Mesenteric fat pad (tissue), 1 donor: ENCODE measurements around the gene USP17L19. TPM values are rescaled to one million over a fixed set of nuclear protein-coding genes. Genes with fewer than 3 reads are reported as not detected.
"Not testable (repeated sequence)": the region's sequence is repeated elsewhere in the genome, so short reads cannot be mapped to it uniquely, and the experiment has no call there.

Source experiments
- DNase-seq: peaks from one replicate; pipeline ENCODE4 v3.0.0-alpha.2; 2020; ENCODE audit warnings: low spot score
- long read RNA-seq: library from polyadenylated mRNA; unstranded; transcript quantifications from one replicate; pipeline ENCODE4 v2.0.0, GENCODE V29; 2020
- total RNA-seq: library from RNA; stranded (reverse); fragmentation: NEBNext Ultra II Directional; extraction: Animal tissue kit (Norgen Biotek cat#: 25700); gene quantifications from one replicate; pipeline ENCODE4 v1.2.1, GENCODE V29; 2021
- donor health status: DM: yes; HTN: yes; CAD: no.

USP17L19 gene, protein sequence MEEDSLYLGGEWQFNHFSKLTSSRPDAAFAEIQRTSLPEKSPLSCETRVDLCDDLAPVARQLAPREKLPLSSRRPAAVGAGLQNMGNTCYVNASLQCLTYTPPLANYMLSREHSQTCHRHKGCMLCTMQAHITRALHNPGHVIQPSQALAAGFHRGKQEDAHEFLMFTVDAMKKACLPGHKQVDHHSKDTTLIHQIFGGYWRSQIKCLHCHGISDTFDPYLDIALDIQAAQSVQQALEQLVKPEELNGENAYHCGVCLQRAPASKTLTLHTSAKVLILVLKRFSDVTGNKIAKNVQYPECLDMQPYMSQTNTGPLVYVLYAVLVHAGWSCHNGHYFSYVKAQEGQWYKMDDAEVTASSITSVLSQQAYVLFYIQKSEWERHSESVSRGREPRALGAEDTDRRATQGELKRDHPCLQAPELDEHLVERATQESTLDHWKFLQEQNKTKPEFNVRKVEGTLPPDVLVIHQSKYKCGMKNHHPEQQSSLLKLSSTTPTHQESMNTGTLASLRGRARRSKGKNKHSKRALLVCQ
- total RNA-seq: not detected
- long read RNA-seq: 0 reads

- DNase-seq: not testable (repeated sequence)
Measured at GRCh38 chr4:9253078-9253477, at the start of gene USP17L19. Gene USP17L19 (plus strand): TSS chr4:9253378. CDS start chr4:9253378, 0 bp downstream.

DNA sequence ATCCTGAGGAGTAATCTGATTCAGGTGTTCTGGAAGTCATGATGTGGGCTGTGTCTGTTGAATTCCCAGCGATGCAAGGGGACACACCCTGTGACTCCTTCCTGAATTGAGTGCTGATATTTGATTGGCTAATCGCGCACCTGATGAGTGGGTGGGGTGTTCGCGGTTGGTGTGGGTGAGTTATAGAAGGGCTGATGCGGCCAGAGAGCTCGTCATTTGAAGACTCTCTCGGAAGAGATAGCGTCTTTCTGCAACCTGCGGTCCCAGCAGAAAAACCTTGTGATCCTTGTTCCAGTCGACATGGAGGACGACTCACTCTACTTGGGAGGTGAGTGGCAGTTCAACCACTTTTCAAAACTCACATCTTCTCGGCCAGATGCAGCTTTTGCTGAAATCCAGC, 42.8 kb upstream of the USP17L19 start, which contains the start of gene USP17L10:
TSS of gene USP17L10 (plus strand) at position 301 of the 400 bp plus-strand sequence. CDS start at position 301, 0 bp downstream.
- not testable (repeated sequence) for DNase-seq

DNA sequence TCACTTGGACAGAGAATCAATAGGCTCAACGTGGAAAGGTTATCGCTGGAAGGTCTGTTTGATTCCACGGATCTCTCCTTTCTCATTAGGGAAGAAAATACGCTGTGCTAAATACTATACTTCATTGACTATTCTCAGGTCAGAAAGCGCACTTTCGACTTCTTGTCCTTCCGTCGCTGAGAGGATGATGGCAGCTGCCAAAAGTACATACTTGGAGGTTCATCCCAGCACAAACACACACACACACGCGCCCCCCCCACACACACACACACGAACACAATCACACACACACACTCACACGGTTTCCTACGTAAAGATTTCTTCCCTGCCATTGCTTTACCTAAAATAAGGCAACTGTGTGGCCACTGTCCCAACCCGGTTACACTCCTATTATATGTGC, 38.5 kb upstream of the USP17L19 start:
- peak; percentile 81 for DNase-seq

DNA sequence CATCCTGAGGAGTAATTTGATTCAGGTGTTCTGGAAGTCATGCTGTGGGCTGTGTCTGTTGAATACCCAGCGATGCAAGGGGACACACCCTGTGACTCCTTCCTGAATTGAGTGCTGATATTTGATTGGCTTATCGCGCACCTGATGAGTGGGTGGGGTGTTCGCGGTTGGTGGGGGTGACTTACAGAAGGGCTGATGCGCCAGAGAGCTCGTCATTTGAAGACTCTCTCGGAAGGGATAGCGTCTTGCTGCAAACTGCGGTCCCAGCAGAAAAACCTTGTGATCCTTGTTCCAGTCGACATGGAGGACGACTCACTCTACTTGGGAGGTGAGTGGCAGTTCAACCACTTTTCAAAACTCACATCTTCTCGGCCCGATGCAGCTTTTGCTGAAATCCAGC, 38.1 kb upstream of the USP17L19 start, which contains the start of gene USP17L11:
TSS of gene USP17L11 (plus strand) at position 301 of the 400 bp plus-strand sequence. CDS start at position 301, 0 bp downstream.
- not testable (repeated sequence) for DNase-seq

DNA sequence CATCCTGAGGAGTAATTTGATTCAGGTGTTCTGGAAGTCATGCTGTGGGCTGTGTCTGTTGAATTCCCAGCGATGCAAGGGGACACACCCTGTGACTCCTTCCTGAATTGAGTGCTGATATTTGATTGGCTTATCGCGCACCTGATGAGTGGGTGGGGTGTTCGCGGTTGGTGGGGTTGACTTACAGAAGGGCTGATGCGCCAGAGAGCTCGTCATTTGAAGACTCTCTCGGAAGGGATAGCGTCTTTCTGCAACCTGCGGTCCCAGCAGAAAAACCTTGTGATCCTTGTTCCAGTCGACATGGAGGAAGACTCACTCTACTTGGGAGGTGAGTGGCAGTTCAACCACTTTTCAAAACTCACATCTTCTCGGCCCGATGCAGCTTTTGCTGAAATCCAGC, 33.3 kb upstream of the USP17L19 start, which contains the start of gene USP17L12:
TSS of gene USP17L12 (plus strand) at position 301 of the 400 bp plus-strand sequence. CDS start at position 301, 0 bp downstream.
- not testable (repeated sequence) for DNase-seq

DNA sequence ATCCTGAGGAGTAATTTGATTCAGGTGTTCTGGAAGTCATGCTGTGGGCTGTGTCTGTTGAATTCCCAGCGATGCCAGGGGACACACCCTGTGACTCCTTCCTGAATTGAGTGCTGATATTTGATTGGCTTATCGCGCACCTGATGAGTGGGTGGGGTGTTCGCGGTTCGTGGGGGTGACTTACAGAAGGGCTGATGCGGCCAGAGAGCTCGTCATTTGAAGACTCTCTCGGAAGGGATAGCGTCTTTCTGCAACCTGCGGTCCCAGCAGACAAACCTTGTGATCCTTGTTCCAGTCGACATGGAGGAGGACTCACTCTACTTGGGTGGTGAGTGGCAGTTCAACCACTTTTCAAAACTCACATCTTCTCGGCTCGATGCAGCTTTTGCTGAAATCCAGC, 28.6 kb upstream of the USP17L19 start, which contains the start of gene USP17L13:
TSS of gene USP17L13 (plus strand) at position 301 of the 400 bp plus-strand sequence. CDS start at position 301, 0 bp downstream.
- not testable (repeated sequence) for DNase-seq

DNA sequence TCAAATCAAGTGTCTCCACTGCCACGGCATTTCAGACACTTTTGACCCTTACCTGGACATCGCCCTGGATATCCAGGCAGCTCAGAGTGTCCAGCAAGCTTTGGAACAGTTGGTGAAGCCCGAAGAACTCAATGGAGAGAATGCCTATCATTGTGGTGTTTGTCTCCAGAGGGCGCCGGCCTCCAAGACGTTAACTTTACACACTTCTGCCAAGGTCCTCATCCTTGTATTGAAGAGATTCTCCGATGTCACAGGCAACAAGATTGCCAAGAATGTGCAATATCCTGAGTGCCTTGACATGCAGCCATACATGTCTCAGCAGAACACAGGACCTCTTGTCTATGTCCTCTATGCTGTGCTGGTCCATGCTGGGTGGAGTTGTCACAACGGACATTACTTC, 22.9 kb upstream of the USP17L19 start:
- not testable (repeated sequence) for DNase-seq

DNA sequence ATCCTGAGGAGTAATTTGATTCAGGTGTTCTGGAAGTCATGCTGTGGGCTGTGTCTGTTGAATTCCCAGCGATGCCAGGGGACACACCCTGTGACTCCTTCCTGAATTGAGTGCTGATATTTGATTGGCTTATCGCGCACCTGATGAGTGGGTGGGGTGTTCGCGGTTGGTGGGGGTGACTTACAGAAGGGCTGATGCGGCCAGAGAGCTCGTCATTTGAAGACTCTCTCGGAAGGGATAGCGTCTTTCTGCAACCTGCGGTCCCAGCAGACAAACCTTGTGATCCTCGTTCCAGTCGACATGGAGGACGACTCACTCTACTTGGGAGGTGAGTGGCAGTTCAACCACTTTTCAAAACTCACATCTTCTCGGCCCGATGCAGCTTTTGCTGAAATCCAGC, 19.1 kb upstream of the USP17L19 start, which contains the start of gene USP17L15:
TSS of gene USP17L15 (plus strand) at position 301 of the 400 bp plus-strand sequence. CDS start at position 301, 0 bp downstream.
- not testable (repeated sequence) for DNase-seq

DNA sequence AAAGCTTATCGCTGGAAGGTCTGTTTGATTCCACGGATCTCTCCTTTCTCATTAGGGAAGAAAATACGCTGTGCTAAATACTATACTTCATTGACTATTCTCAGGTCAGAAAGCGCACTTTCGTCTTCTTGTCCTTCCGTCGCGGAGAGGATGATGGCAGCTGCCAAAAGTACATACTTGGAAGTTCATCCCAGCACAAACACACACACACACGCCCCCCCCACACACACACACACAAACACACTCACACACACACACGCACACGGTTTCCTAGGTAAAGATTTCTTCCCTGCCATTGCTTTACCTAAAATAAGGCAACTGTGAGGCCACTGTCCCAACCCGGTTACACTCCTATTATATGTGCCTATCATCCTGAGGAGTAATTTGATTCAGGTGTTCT, 14.7 kb upstream of the USP17L19 start:
- peak; percentile 64 for DNase-seq

DNA sequence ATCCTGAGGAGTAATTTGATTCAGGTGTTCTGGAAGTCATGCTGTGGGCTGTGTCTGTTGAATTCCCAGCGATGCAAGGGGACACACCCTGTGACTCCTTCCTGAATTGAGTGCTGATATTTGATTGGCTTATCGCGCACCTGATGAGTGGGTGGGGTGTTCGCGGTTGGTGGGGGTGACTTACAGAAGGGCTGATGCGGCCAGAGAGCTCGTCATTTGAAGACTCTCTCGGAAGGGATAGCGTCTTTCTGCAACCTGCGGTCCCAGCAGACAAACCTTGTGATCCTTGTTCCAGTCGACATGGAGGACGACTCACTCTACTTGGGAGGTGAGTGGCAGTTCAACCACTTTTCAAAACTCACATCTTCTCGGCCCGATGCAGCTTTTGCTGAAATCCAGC, 9.6 kb upstream of the USP17L19 start, which contains the start of gene USP17L17:
TSS of gene USP17L17 (plus strand) at position 301 of the 400 bp plus-strand sequence. CDS start at position 301, 0 bp downstream.
- not testable (repeated sequence) for DNase-seq

GRCh38 chr4:9247953-9248680, 5.1 kb upstream of the USP17L19 start, which contains the start of gene USP17L18:
Gene USP17L18 (plus strand): TSS chr4:9248630. CDS start chr4:9248630, 0 bp downstream.
- peak; percentile 80 for DNase-seq

DNA sequence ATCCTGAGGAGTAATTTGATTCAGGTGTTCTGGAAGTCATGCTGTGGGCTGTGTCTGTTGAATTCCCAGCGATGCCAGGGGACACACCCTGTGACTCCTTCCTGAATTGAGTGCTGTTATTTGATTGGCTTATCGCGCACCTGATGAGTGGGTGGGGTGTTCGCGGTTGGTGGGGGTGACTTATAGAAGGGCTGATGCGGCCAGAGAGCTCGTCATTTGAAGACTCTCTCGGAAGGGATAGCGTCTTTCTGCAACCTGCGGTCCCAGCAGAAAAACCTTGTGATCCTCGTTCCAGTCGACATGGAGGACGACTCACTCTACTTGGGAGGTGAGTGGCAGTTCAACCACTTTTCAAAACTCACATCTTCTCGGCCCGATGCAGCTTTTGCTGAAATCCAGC, 4.6 kb downstream of the USP17L19 start, which contains the start of gene USP17L20:
TSS of gene USP17L20 (plus strand) at position 301 of the 400 bp plus-strand sequence. CDS start at position 301, 0 bp downstream.
- not testable (repeated sequence) for DNase-seq

DNA sequence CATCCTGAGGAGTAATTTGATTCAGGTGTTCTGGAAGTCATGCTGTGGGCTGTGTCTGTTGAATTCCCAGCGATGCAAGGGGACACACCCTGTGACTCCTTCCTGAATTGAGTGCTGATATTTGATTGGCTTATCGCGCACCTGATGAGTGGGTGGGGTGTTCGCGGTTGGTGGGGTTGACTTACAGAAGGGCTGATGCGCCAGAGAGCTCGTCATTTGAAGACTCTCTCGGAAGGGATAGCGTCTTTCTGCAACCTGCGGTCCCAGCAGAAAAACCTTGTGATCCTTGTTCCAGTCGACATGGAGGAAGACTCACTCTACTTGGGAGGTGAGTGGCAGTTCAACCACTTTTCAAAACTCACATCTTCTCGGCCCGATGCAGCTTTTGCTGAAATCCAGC, 9.4 kb downstream of the USP17L19 start, which contains the start of gene USP17L21:
TSS of gene USP17L21 (plus strand) at position 301 of the 400 bp plus-strand sequence. CDS start at position 301, 0 bp downstream.
- DNase-seq: not testable (repeated sequence)

DNA sequence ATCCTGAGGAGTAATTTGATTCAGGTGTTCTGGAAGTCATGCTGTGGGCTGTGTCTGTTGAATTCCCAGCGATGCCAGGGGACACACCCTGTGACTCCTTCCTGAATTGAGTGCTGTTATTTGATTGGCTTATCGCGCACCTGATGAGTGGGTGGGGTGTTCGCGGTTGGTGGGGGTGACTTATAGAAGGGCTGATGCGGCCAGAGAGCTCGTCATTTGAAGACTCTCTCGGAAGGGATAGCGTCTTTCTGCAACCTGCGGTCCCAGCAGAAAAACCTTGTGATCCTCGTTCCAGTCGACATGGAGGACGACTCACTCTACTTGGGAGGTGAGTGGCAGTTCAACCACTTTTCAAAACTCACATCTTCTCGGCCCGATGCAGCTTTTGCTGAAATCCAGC, 14.1 kb downstream of the USP17L19 start, which contains the start of gene USP17L22:
TSS of gene USP17L22 (plus strand) at position 301 of the 400 bp plus-strand sequence. CDS start at position 301, 0 bp downstream.
- not testable (repeated sequence) for DNase-seq

DNA sequence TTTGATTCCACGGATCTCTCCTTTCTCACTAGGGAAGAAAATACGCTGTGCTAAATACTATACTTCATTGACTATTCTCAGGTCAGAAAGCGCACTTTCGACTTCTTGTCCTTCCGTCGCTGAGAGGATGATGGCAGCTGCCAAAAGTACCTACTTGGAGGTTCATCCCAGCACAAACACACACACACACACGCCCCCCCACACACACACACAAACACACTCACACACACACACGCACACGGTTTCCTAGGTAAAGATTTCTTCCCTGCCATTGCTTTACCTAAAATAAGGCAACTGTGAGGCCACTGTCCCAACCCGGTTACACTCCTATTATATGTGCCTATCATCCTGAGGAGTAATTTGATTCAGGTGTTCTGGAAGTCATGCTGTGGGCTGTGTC, 18.5 kb downstream of the USP17L19 start:
- DNase-seq: peak; percentile 96

Other genes starting within 250 kb of the USP17L19 start
- not detected for gene FAM90A26, start 83.0 kb upstream of the USP17L19 start, total RNA-seq
- gene USP17L10, start 42.7 kb upstream of the USP17L19 start, total RNA-seq: not detected
- not detected for gene USP17L11, start 38.0 kb upstream of the USP17L19 start, total RNA-seq
- gene USP17L12, start 33.2 kb upstream of the USP17L19 start, total RNA-seq: not detected
- gene USP17L13, start 28.5 kb upstream of the USP17L19 start, total RNA-seq: not detected
- gene USP17L15, start 19.0 kb upstream of the USP17L19 start, total RNA-seq: not detected
- not detected for gene USP17L17, start 9.5 kb upstream of the USP17L19 start, total RNA-seq
- gene USP17L18, start 4.7 kb upstream of the USP17L19 start, total RNA-seq: not detected
- not detected for gene USP17L20, start 4.7 kb downstream of the USP17L19 start, total RNA-seq
- not detected for gene USP17L21, start 9.5 kb downstream of the USP17L19 start, total RNA-seq
- gene USP17L22, start 14.2 kb downstream of the USP17L19 start, total RNA-seq: not detected
- gene USP17L24, start 71.8 kb downstream of the USP17L19 start, total RNA-seq: not detected
- gene USP17L25, start 76.5 kb downstream of the USP17L19 start, total RNA-seq: not detected
- not detected for gene USP17L26, start 81.3 kb downstream of the USP17L19 start, total RNA-seq
- gene USP17L5, start 86.0 kb downstream of the USP17L19 start, total RNA-seq: not detected
- not detected for gene USP17L27, start 90.8 kb downstream of the USP17L19 start, total RNA-seq
- not detected for gene USP17L28, start 95.5 kb downstream of the USP17L19 start, total RNA-seq
- not detected for gene USP17L29, start 100.3 kb downstream of the USP17L19 start, total RNA-seq
- not detected for gene USP17L30, start 109.8 kb downstream of the USP17L19 start, total RNA-seq
- gene DEFB131A, start 191.0 kb downstream of the USP17L19 start, total RNA-seq: not detected